NCI-H524 (cell line): ENCODE measurements around the gene NEB.

Source experiments
- DNase-seq, 2 experiments: peaks; one replicate each; lab custom pipeline; 2025; lab: John Stamatoyannopoulos, UW

NEB gene

GRCh38 chr2:151733771-151734672 lies at the start of gene NEB:
Gene NEB, minus strand, starts transcription at chr2:151734476. Its CDS starts 1,320 bp downstream, at chr2:151733156.
- peak; percentile 82 to 95 for DNase-seq

- no peak for DNase-seq
Measured at GRCh38 chr2:151783133-151783520, 48.9 kb upstream of the NEB start.

GRCh38 chr2:151782378-151783132 lies 48.3 kb upstream of the NEB start:
- no peak for DNase-seq

- DNase-seq: no peak
Measured at GRCh38 chr2:151781642-151782041, 47.4 kb upstream of the NEB start.

- no peak for DNase-seq
Measured at GRCh38 chr2:151780938-151781337, 46.7 kb upstream of the NEB start.

- DNase-seq: no peak
Measured at GRCh38 chr2:151777935-151778334, 43.7 kb upstream of the NEB start.

GRCh38 chr2:151777487-151777886 lies 43.2 kb upstream of the NEB start:
- peak in 1 of 2 experiments; percentile 18 for DNase-seq

GRCh38 chr2:151776367-151776766 lies 42.1 kb upstream of the NEB start:
- no peak for DNase-seq

- no peak for DNase-seq
Measured at GRCh38 chr2:151775057-151775740, 40.9 kb upstream of the NEB start.

GRCh38 chr2:151774506-151774905 lies 40.2 kb upstream of the NEB start:
- DNase-seq: no peak

GRCh38 chr2:151771599-151772358 lies 37.5 kb upstream of the NEB start:
- DNase-seq: no peak

GRCh38 chr2:151770995-151771394 lies 36.7 kb upstream of the NEB start:
- no peak for DNase-seq

GRCh38 chr2:151769606-151770005 lies 35.3 kb upstream of the NEB start:
- DNase-seq: no peak

GRCh38 chr2:151767536-151767935 lies 33.3 kb upstream of the NEB start:
- no peak for DNase-seq

- no peak for DNase-seq
Measured at GRCh38 chr2:151766437-151767153, 32.3 kb upstream of the NEB start.

- DNase-seq: no peak
Measured at GRCh38 chr2:151765760-151766410, 31.6 kb upstream of the NEB start.

- peak in 1 of 2 experiments; percentile 66 for DNase-seq
Measured at GRCh38 chr2:151762694-151763093, 28.4 kb upstream of the NEB start.

- DNase-seq: no peak
Measured at GRCh38 chr2:151761687-151762086, 27.4 kb upstream of the NEB start.

GRCh38 chr2:151761193-151761592 lies 26.9 kb upstream of the NEB start:
- DNase-seq: no peak

GRCh38 chr2:151760139-151760650 lies 25.9 kb upstream of the NEB start:
- DNase-seq: no peak
